Measurements from ENCODE around the gene TSHZ2.

Gene TSHZ2

DNA sequence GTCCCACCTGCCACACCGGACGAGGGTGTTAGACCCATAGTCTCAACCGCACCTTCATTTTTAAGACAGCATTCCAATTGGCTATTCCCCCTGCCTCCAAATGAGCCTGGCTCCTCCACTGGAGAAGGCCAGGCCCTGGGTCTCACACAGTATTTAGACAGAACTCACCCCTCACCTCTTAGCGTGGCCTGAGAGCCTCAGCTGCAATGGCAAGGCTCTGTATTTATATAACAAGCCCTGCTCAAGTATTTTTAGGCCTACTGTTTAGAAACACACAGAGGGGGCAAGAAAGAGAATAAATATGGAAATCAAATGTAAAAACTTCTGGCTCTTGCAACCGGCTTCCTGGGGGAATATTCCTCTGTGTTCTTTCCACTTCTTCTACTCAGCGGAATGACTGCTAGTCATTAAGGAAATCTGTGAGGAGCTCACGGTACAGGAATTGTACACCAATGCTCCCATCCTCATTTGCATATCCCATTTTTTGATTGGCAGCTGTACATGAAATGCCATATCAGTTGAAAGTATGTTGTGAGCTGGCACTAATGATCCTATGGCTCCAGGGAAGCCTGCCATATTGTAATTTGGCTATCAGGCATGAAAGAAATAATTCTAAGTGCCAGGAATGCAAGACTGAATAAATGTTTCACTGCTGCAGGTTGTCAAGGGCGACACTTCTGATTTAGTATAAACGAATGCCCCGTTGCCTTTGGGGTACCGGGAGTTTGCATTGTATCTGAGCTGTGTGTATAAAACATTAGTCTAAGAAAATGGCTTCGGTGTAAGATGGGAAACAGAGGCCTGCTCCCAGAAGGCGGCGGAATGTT is 414.0 kb downstream of the TSHZ2 start:
- H3K4me3 Mint-ChIP-seq, result no peak overlapping the region
- H3K27me3 Mint-ChIP-seq, result no peaks in the 10 kb centered on the region
- peaks cover 27% of the 10 kb centered on the region for H3K4me1 Mint-ChIP-seq (ENCODE audit: low read depth)
- no peaks in the 10 kb centered on the region for H3K9me3 Mint-ChIP-seq
- no peaks in the 10 kb centered on the region for H3K36me3 Mint-ChIP-seq (ENCODE audit: low read depth)
- no peak overlapping the region for H3K27ac Mint-ChIP-seq

DNA sequence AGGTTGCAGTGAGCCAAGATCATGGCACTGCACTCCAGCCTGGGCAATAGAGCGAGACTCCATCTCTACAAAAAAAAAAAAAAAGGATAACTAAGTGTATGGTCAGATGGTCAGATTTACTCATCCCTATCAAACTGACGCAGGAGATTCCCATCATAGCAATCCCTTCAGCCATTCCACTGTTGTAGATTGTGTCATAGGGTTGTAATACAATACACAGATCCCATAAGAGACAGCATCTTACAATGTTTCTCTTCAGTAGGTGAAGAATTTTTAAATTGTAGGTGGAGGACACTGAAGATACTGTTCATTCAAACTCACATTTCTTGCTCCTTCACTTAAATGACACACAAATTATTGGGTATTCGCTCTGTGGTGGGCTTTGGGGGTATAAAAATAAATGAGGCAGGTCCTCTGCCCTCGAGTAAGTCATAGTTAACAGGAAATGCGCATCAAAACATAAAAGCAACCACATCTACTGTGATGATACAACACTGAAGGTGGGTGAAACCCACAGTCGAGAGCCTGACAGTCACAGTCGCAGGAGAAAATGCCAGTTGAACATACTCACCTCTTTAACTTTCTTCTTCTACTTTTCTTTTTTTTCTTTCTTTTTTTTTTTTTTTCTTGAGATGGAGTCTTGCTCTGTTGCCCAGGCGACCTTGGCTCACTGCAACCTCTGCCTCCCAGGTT is 416.0 kb downstream of the TSHZ2 start:
- Mint-ChIP-seq H3K4me1 (ENCODE audit: low read depth) (peaks cover 27% of the 10 kb centered on the region), H3K27me3 (no peaks in the 10 kb centered on the region), H3K4me3 (no peak overlapping the region), H3K36me3 (ENCODE audit: low read depth) (no peaks in the 10 kb centered on the region), H3K27ac (peak overlapping the region; percentile 42), H3K9me3 (no peaks in the 10 kb centered on the region)

DNA sequence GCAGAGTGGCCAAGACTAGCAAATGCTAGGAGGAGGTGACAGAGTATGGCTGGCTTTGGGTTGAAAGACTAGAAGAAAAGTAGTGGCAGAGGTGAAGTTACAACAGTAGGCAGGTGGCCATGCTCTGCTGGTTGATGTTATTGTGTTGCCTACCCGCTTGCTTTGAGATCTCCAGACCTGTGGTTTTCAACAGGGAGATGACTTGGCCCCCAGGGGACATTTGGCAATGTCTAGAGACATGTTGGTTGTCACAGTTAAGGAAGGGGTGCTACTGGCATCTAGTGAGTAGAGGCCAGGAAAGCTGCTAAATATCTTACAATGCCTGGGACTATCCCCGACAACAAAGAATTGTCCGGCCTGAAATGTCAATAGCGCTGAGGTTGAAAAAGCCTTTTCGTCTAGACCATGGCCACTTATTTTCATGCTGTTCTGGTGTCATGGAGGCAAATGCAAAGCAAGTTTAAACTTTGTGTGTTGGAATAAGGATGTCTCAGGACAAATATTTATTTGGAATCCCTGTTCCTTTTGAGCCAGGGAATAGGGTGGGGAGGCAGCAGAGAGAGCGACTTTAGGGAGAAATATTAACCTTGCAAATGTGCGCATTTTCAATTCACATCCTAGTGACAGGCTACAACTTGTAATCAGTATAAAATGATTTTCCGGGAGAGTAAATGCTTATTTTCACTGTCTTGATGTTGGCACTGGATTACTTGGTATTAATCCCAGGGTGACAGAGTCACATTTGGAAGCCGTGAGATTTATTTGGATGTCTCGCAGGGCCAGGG is 417.6 kb downstream of the TSHZ2 start:
- H3K4me3 Mint-ChIP-seq, result no peak overlapping the region
- H3K4me1 Mint-ChIP-seq (ENCODE audit: low read depth), result peaks cover 27% of the 10 kb centered on the region
- H3K9me3 Mint-ChIP-seq, result no peaks in the 10 kb centered on the region
- H3K27ac Mint-ChIP-seq, result no peak overlapping the region
- no peaks in the 10 kb centered on the region for H3K36me3 Mint-ChIP-seq (ENCODE audit: low read depth)
- no peaks in the 10 kb centered on the region for H3K27me3 Mint-ChIP-seq

DNA sequence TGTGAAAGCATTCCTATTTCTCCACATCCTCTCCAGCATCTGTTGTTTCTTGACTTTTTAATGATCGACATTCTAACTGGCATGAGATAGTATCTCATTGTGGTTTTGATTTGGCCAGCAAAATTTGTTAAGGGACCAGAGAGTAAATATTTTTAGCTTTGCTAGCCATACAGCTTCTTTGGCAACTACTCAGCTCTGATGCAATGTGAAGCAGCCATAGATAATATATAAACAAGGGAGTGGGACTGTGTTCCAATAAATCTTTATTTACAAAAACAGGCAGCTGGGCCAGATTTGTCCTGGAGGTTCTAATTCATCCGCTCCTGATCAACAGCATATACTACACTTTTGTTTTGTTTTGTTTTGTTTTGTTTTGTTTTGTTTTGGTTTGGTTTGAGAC is 418.6 kb downstream of the TSHZ2 start:
- Mint-ChIP-seq H3K9me3 (no peaks in the 10 kb centered on the region), H3K27ac (no peak overlapping the region), H3K27me3 (peaks cover 3% of the 10 kb centered on the region), H3K4me1 (ENCODE audit: low read depth) (peaks cover 27% of the 10 kb centered on the region), H3K4me3 (no peak overlapping the region), H3K36me3 (ENCODE audit: low read depth) (no peaks in the 10 kb centered on the region)

DNA sequence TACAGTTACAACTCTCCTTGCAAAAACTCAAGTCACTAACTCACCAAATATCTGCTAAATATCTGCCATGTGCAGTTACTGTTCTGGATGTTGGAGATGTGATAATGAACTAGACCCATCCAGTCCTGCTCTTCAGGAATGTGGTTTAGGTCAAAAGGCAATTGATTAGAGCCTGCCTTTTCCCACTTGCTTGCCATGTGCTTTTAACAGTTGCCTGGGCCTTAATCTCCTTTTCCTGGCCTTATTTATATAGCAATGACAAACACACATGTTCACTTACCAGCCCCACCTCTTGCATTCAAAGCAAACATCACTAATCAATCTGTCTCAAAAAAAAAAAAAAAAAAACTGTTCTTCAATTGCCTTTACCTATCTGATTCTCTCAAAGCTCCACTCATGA is 422.3 kb downstream of the TSHZ2 start:
- H3K27me3 Mint-ChIP-seq, result peaks cover 3% of the 10 kb centered on the region
- peaks cover 10% of the 10 kb centered on the region for H3K4me1 Mint-ChIP-seq (ENCODE audit: low read depth)
- H3K9me3 Mint-ChIP-seq, result no peaks in the 10 kb centered on the region
- H3K27ac Mint-ChIP-seq, result no peak overlapping the region
- H3K4me3 Mint-ChIP-seq, result no peak overlapping the region
- H3K36me3 Mint-ChIP-seq (ENCODE audit: low read depth), result no peaks in the 10 kb centered on the region

DNA sequence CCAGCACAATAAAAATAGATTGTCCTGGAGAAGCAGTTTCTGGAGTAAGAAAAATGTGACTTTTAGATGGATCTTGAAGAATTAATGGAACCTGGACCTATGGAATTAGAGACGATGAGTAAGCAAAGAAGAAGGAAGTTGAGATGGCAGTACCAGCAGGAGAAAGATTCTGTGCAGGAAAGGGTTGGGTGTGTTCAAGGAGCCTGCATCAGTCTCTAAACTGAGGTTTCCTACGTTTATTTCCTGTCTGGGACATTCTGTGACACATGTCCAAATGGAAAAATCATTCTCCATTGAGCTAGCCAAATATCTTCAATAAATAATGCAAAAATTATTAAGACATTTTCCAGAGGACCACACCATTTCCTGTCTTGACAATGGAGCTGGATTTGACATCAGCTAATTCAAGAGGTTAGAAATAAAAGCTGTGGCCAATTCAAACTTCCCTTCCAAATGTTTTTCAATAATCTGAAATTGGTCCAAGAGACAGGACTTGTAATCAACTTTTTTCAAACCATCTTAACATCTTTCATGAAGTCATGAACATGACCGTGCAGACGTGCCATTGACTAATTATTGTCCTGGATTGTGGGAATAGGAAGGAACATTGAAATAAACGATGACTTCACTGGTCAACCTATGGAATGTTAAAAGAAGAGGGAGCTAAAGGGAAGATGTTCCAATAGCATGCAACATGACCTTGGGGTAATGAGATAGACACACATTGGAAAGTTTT is 423.2 kb downstream of the TSHZ2 start:
- Mint-ChIP-seq H3K27ac (no peak overlapping the region), H3K4me1 (ENCODE audit: low read depth) (peaks cover 5% of the 10 kb centered on the region), H3K9me3 (no peaks in the 10 kb centered on the region), H3K27me3 (peaks cover 3% of the 10 kb centered on the region), H3K4me3 (no peak overlapping the region), H3K36me3 (ENCODE audit: low read depth) (no peaks in the 10 kb centered on the region)

DNA sequence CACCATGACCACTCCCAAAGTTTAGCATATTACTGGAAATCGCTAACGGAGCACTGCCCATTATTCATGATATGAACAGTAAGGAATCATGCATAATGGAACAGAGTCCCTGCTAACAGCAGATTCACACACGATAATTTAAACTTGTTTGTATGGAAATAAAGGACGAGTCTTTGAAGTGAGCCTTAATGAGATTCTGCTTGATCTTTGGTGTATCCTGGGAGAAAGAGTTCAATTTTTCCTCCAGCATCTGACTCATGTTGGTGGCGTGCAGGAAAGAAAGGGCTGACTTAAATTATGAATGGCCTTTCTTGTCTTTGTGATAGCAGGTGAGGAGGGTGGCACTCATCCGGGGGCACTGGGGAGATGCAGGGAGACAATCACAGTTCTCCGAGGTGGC is 426.9 kb downstream of the TSHZ2 start:
- Mint-ChIP-seq H3K4me1 (ENCODE audit: low read depth) (peaks cover 20% of the 10 kb centered on the region), H3K4me3 (no peak overlapping the region), H3K27ac (no peak overlapping the region), H3K27me3 (peaks cover 3% of the 10 kb centered on the region), H3K36me3 (ENCODE audit: low read depth) (no peaks in the 10 kb centered on the region), H3K9me3 (no peaks in the 10 kb centered on the region)

DNA sequence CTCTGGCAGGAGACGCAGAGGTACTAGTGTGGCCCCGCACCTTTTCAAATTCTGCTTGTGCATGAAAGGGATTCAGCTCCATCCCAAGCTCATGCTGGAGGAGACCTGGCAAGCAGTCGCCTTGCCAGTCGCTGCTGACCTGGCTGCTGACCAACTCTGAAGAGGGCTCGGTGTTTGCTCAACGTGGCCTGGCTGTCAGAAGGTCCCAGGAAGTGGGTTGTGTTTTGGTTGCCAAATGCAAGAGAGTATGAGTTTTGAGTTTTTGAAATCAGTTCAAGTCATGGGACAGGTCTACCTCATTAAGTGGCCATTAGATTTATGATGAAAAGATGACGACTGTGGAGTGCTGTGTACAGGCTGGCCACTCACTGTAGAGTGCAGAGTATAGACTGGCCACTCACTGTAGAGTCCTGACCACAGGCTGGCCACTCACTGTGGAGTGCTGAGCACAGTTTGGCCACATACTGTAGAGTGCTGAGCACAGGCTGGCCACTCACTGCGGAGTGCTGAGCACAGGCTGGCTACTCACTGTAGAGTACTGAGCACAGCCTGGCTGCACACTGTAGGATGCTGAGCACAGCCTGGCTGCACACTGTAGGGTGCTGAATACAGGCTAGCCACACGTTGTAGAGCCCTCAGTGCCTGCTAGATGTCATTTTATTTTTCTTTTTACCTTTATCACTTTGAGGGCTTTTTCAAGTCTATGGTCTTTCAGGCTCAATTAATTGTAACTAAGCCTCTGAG is 427.6 kb downstream of the TSHZ2 start:
- H3K9me3 Mint-ChIP-seq, result no peaks in the 10 kb centered on the region
- H3K4me3 Mint-ChIP-seq, result no peak overlapping the region
- H3K4me1 Mint-ChIP-seq (ENCODE audit: low read depth), result peaks cover 20% of the 10 kb centered on the region
- H3K36me3 Mint-ChIP-seq (ENCODE audit: low read depth), result no peaks in the 10 kb centered on the region
- H3K27ac Mint-ChIP-seq, result no peak overlapping the region
- H3K27me3 Mint-ChIP-seq, result peaks cover 3% of the 10 kb centered on the region

DNA sequence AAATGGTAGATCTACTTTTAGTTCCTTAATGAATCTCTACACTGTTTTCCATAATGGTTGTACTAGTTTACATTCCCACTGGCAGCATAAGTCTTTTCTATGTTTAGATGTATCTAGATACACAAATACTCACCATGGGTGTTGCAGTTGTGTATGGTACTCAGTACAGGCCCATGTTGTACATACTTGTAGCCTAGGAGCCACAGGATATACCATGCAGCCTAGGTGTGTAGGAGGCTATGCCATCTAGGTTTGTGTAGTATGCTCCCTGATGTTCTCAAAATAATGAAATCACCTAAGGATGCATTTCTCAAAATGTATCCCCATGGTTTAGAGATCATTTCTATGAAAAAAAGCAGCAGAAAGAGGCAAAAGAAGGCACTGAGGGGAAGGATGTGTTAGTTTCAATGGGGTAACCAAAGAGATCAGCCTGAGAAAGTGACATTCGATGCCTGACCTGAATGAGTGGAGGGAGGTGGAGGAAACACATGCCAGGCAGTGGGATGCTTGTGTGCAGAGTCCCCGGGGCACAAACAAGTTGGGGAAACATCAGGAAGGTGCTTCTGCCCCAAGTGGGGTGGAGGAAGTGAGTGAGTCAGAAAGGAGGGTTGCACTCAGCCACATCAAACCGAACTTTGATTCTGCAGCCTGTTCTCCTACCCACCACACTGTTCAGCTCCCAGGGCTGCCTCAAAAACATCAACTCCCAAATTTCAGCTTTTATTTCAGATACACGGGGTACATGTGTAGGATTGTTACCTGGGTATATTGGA is 430.3 kb downstream of the TSHZ2 start:
- H3K27ac Mint-ChIP-seq, result peak overlapping the region; percentile 22
- peaks cover 20% of the 10 kb centered on the region for H3K4me1 Mint-ChIP-seq (ENCODE audit: low read depth)
- no peak overlapping the region for H3K4me3 Mint-ChIP-seq
- no peaks in the 10 kb centered on the region for H3K9me3 Mint-ChIP-seq
- no peaks in the 10 kb centered on the region for H3K27me3 Mint-ChIP-seq
- H3K36me3 Mint-ChIP-seq (ENCODE audit: low read depth), result no peaks in the 10 kb centered on the region

DNA sequence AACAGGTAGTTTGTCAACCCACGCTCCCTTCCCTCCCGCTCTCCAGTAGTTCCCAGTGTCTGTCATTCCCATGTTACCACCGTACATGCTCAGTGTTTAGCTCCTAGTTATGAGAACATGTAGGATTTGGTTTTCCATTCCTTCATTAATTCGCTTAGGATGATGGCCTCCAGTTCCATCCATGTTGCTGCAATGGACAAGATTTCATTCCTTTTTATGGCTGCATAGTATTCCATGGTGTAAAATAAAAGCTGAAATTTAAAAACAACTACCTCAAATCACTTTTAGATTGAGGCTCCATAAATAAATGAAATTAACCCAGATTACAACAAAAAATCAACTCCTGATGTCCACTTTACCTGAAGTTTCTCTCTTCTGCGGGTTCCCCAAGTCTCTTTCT is 430.9 kb downstream of the TSHZ2 start:
- H3K4me3 Mint-ChIP-seq, result no peak overlapping the region
- peaks cover 20% of the 10 kb centered on the region for H3K4me1 Mint-ChIP-seq (ENCODE audit: low read depth)
- no peaks in the 10 kb centered on the region for H3K9me3 Mint-ChIP-seq
- H3K36me3 Mint-ChIP-seq (ENCODE audit: low read depth), result no peaks in the 10 kb centered on the region
- H3K27ac Mint-ChIP-seq, result no peak overlapping the region
- H3K27me3 Mint-ChIP-seq, result no peaks in the 10 kb centered on the region

DNA sequence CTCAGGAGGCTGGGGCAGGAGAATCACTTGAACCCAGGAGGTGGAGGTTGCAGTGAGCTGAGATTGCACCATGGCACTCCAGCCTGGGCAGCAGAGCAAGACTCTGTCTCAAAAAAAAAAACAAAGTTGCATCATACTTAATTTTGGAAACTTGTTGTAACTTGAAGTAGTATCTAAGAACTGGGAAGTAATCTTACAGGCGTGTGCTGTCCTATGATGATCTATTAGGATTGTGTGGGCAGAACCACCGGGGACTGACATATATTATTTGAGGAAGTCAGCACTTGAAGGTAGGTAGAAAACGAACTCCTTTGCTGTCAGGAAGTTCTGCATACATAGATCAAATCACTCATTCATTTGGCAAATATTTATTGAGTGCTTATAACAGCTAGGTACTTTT is 433.0 kb downstream of the TSHZ2 start:
- Mint-ChIP-seq H3K36me3 (ENCODE audit: low read depth) (no peaks in the 10 kb centered on the region), H3K4me1 (ENCODE audit: low read depth) (peaks cover 16% of the 10 kb centered on the region), H3K27ac (no peak overlapping the region), H3K27me3 (no peaks in the 10 kb centered on the region), H3K9me3 (no peaks in the 10 kb centered on the region), H3K4me3 (no peak overlapping the region)

DNA sequence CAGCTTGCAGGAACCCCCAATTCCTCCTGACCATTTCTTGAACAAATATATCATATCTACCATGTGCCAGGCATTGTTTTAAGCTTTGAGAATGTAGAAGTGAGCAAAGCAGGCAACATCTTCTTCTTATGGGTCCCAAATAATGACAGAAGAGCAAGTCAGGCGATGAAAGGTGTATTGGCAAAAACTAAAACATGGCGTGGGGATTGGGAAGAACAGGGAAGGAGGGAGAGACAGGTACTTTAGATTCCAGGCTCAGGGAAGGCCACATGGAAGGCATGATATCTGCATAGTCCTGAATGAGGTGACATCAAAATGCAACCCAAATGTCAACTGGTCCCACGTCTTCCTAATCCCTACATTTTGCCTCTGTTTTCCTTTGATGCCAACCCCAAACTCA is 434.4 kb downstream of the TSHZ2 start:
- no peak overlapping the region for H3K27ac Mint-ChIP-seq
- H3K4me1 Mint-ChIP-seq (ENCODE audit: low read depth), result peaks cover 16% of the 10 kb centered on the region
- no peaks in the 10 kb centered on the region for H3K27me3 Mint-ChIP-seq

DNA sequence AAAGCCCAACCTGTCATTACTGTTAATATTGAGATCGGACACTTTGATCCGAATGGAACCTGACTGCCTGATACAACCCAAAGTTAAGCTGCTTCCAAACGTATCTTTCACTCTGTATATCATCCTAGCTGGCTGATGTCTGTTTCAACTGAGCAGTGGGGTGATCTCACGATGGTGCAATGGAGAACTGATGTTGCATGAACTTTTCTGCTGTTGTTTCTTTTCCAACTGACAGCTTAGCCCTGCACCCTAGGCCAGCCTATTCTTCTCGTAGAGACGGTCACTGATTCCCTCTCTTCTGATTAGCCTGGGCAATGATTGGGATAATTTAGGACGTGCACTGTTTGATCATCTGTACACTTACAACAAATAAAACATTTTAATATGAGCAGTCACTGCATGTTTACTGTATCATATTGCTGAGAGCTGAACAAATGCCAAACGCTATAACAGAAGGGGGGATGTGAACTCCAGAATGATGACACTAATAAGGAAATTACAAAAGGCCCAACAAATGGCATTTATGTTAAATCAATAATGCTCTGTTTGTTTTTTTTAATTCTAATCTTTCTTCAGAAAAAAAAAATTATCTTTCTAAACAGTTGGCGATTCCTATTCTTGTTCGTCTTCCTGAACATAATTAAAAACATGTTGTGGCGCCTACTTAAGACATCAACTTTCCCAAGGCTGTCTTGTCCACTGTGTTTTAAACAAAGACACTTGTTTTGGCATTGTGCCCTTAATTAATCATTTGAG is 436.7 kb downstream of the TSHZ2 start:
- H3K9me3 Mint-ChIP-seq, result no peaks in the 10 kb centered on the region
- no peak overlapping the region for H3K4me3 Mint-ChIP-seq
- no peaks in the 10 kb centered on the region for H3K27me3 Mint-ChIP-seq
- no peak overlapping the region for H3K27ac Mint-ChIP-seq
- no peaks in the 10 kb centered on the region for H3K36me3 Mint-ChIP-seq (ENCODE audit: low read depth)
- H3K4me1 Mint-ChIP-seq (ENCODE audit: low read depth), result peaks cover 8% of the 10 kb centered on the region

More for the DNA sequence above, 434.4 kb downstream of the TSHZ2 start:
- Mint-ChIP-seq H3K4me3 (no peak overlapping the region), H3K36me3 (ENCODE audit: low read depth) (no peaks in the 10 kb centered on the region), H3K9me3 (no peaks in the 10 kb centered on the region)
